Neuronal stem cell (in vitro differentiated cells): ENCODE data around the gene DLG2.

ENCODE experiments used
- DNase-seq: peaks from one replicate; pipeline ENCODE4 v3.0.0-alpha.2; 2013; ENCODE audit warnings: low spot score
- H2AFZ ChIP-seq: one replicate; pipeline ENCODE4 v1.6.1; 2013; ENCODE audit warnings: mild to moderate bottlenecking, low read length, inconsistent platforms
- H2AK5ac ChIP-seq: 2 replicates; pipeline ENCODE4 v1.6.1; 2013; ENCODE audit warnings: low read depth, mild to moderate bottlenecking, inconsistent platforms, low read length, moderate library complexity, mixed read lengths
- H2BK120ac ChIP-seq: 2 replicates; pipeline ENCODE4 v1.6.1; 2013; ENCODE audit warnings: low read depth, mild to moderate bottlenecking, inconsistent platforms, low read length, moderate library complexity, mixed read lengths
- H2BK12ac ChIP-seq: one replicate; pipeline ENCODE4 v1.6.1; 2013; ENCODE audit warnings: low read length, inconsistent platforms
- H2BK15ac ChIP-seq: 2 replicates; pipeline ENCODE4 v1.6.1; 2013; ENCODE audit warnings: mild to moderate bottlenecking, low read length, inconsistent platforms, mixed read lengths
- H2BK5ac ChIP-seq: one replicate; pipeline ENCODE4 v1.6.1; 2013; ENCODE audit warnings: inconsistent platforms, mild to moderate bottlenecking, low read length, moderate library complexity
- H3K14ac ChIP-seq: one replicate; pipeline ENCODE4 v1.6.1; 2013; ENCODE audit warnings: low read length, inconsistent platforms
- H3K18ac ChIP-seq: 2 replicates; pipeline ENCODE4 v1.6.1; 2013; ENCODE audit warnings: low read length, inconsistent platforms
- H3K23ac ChIP-seq: 2 replicates; pipeline ENCODE4 v1.6.1; 2013; ENCODE audit warnings: low read depth, mild to moderate bottlenecking, mixed read lengths, low read length, inconsistent platforms; ENCODE audit not compliant: poor library complexity
- H3K27ac ChIP-seq: replicated peaks from 3 replicates; pipeline ENCODE4 v1.5.1; 2013; ENCODE audit warnings: low read length, inconsistent platforms
- H3K27me3 ChIP-seq, 3 experiments: 2 replicates each; pipeline ENCODE4 v1.6.1; 2013; ENCODE audit warnings: low read length in 3 of 3, mild to moderate bottlenecking in 2 of 3, inconsistent platforms in 1 of 3, low read depth in 1 of 3, mixed read lengths in 1 of 3, moderate library complexity in 1 of 3; ENCODE audit not compliant: control insufficient read depth in 3 of 3, insufficient read depth in 3 of 3
- H3K36me3 ChIP-seq, 2 donors: replicated peaks in 1 of 2; 2 replicates each; pipeline ENCODE4 v1.6.1; 2013; ENCODE audit warnings: low read length in 2 of 2; ENCODE audit not compliant: control insufficient read depth in 2 of 2, insufficient read depth in 2 of 2
- H3K4ac ChIP-seq: 2 replicates; pipeline ENCODE4 v1.6.1; 2013; ENCODE audit warnings: inconsistent platforms, mild to moderate bottlenecking, low read length, moderate library complexity
- H3K4me1 ChIP-seq, 2 donors: 1 replicate in 1 of 2; 2 replicates in 1 of 2; pipeline ENCODE4 v1.6.1; 2013; ENCODE audit warnings: low read length in 2 of 2, low read depth in 1 of 2; ENCODE audit not compliant: control insufficient read depth in 2 of 2, insufficient read depth in 1 of 2
- H3K4me2 ChIP-seq: one replicate; pipeline ENCODE4 v1.6.1; 2013; ENCODE audit warnings: mild to moderate bottlenecking, low read length, inconsistent platforms; ENCODE audit not compliant: insufficient read depth, poor library complexity, severe bottlenecking
- H3K4me3 ChIP-seq, 2 donors: 2 replicates each; pipeline ENCODE4 v1.5.1; 2013; ENCODE audit warnings: low read length in 2 of 2, mild to moderate bottlenecking in 2 of 2, inconsistent platforms in 1 of 2, moderate library complexity in 1 of 2
- H3K79me1 ChIP-seq: one replicate; pipeline ENCODE4 v1.6.1; 2013; ENCODE audit warnings: low read depth, mild to moderate bottlenecking, inconsistent platforms, low read length, moderate library complexity
- H3K9ac ChIP-seq: one replicate; pipeline ENCODE4 v1.6.1; 2013; ENCODE audit warnings: mild to moderate bottlenecking, low read depth, low read length, inconsistent platforms; ENCODE audit not compliant: poor library complexity
- H3K9me3 ChIP-seq, 2 donors: replicated peaks in 1 of 2; 2 replicates each; pipeline versions ENCODE3 to v1.6.1; 2013; ENCODE audit warnings: low read length in 2 of 2, mild to moderate bottlenecking in 2 of 2, inconsistent platforms in 1 of 2, low read depth in 1 of 2, mixed read lengths in 1 of 2, moderate library complexity in 1 of 2; ENCODE audit not compliant: control insufficient read depth in 2 of 2, insufficient read depth in 1 of 2
- H4K8ac ChIP-seq: one replicate; pipeline ENCODE4 v1.6.1; 2013; ENCODE audit warnings: low read depth, mild to moderate bottlenecking, inconsistent platforms, low read length, moderate library complexity
- H4K91ac ChIP-seq: one replicate; pipeline ENCODE4 v1.6.1; 2013; ENCODE audit warnings: low read length, low read depth, mild to moderate bottlenecking, inconsistent platforms; ENCODE audit not compliant: poor library complexity
- WGBS, 2 donors: extraction: QIAGEN DNeasy Blood & Tissue Kit; methylation state at CpG; one replicate each; pipeline ENCODE4 v1.1.7; 2013; ENCODE audit warnings: missing lambda C conversion rate in 2 of 2, mixed read lengths in 1 of 2; ENCODE audit not compliant: insufficient read length in 2 of 2, insufficient replicate concordance in 1 of 2; ENCODE audit errors: extremely low coverage in 2 of 2; 5-methylcytosine and 5-hydroxymethylcytosine counted together

The DLG2 gene

DNA sequence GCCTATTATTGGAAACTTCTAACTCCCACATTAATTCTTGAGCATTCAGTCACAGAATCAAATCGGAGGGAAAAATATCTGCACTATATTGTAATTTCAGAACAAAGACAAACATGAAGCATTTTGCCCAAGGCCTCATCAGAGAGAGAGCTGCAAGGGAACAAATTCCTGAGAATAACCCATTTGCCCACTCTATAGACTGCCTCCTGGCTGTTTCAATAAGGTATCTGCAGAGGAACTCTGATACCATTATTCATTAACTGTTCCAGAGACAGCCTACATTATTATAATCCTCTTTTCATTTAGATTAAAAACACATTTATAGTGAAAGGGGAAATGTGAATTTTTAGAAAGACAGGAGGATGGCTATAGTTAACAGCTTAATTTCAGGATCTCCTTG is 663.9 kb downstream of the DLG2 start:
- WGBS, 2 donors, result no CpG with 5 or more reads among the region's 1 CpG
- no peaks in the 10 kb centered on the region for H3K4me1 ChIP-seq
- H3K9ac ChIP-seq, result no peak overlapping the region
- H2BK15ac ChIP-seq, result no peak overlapping the region
- H3K27me3 ChIP-seq, result no peaks in the 10 kb centered on the region
- H2BK120ac ChIP-seq, result no peak overlapping the region
- no peaks in the 10 kb centered on the region for H3K9me3 ChIP-seq
- H2BK5ac ChIP-seq, result no peak overlapping the region
- H3K4ac ChIP-seq, result no peak overlapping the region
- no peak overlapping the region for H3K4me2 ChIP-seq
- no peak overlapping the region for H3K27ac ChIP-seq
- no peak overlapping the region for H3K18ac ChIP-seq
- H3K23ac ChIP-seq, result no peak overlapping the region
- H4K91ac ChIP-seq, result no peak overlapping the region
- H2AFZ ChIP-seq, result no peak overlapping the region
- H3K36me3 ChIP-seq, result no peaks in the 10 kb centered on the region
- no peak overlapping the region for H2AK5ac ChIP-seq
- DNase-seq, result no peak
- H3K4me3 ChIP-seq, result no peak overlapping the region
- H4K8ac ChIP-seq, result no peak overlapping the region
- H2BK12ac ChIP-seq, result no peak overlapping the region
- no peak overlapping the region for H3K14ac ChIP-seq
- no peaks in the 10 kb centered on the region for H3K79me1 ChIP-seq

DNA sequence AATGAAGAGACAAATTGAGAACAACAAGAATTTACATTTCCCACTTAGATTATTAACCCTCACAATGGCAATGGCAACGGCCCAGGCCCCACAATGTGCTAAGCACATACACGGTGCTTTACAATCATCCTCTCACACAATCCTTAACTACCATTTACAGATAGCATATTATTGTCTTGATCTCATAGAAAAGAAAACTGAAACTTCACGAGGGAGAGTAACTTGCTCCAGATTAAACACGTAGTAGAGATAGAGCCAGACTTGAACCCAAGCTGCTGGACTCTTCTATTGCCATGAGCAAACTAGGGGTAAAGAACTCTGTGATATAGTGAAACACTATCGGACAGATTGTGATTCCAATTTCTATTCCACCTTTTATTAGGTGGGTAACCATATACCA is 665.1 kb downstream of the DLG2 start:
- Histone ChIP-seq H3K9me3 (no peaks in the 10 kb centered on the region), H3K14ac (no peak overlapping the region), H3K36me3 (no peaks in the 10 kb centered on the region), H3K4me1 (no peaks in the 10 kb centered on the region), H3K4ac (no peak overlapping the region), H2BK5ac (no peak overlapping the region), H3K79me1 (no peaks in the 10 kb centered on the region), H4K8ac (no peak overlapping the region), H3K23ac (no peak overlapping the region), H3K4me2 (no peak overlapping the region), H2BK12ac (no peak overlapping the region), H2BK120ac (no peak overlapping the region), H3K18ac (no peak overlapping the region), H3K4me3 (no peak overlapping the region), H3K27me3 (no peaks in the 10 kb centered on the region), H2AK5ac (no peak overlapping the region), H3K27ac (no peak overlapping the region), H2BK15ac (no peak overlapping the region), H2AFZ (no peak overlapping the region), H4K91ac (no peak overlapping the region), H3K9ac (no peak overlapping the region)
- no peak for DNase-seq
- no CpG with 5 or more reads among the region's 5 CpGs for WGBS, 2 donors

DNA sequence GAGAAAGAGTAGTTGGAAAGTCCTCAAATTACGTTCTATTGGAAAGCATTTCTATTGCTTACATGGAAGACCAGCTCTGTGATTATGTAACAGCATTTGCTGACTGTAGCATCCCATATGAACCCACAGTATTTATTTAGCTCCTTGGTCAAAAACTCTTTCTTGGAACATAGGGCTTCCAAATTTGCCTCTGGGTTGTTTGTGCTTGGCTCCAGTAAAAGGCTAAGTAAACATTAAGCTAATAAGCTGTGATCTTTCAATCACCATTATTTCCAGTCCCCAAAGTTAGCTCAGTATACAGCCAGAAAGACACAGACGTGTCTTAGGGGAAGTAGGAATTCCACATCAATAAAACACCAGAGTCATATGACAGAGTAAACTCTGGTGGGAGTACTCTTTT is 668.8 kb downstream of the DLG2 start:
- H3K4me2 ChIP-seq, result no peak overlapping the region
- H3K36me3 ChIP-seq, result no peaks in the 10 kb centered on the region
- H3K4ac ChIP-seq, result no peak overlapping the region
- H3K18ac ChIP-seq, result no peak overlapping the region
- no peak overlapping the region for H2BK12ac ChIP-seq
- H3K23ac ChIP-seq, result no peak overlapping the region
- H3K4me3 ChIP-seq, result no peak overlapping the region
- no peak overlapping the region for H3K14ac ChIP-seq
- no peak overlapping the region for H3K27ac ChIP-seq
- no peak overlapping the region for H3K9ac ChIP-seq
- no peak overlapping the region for H2BK5ac ChIP-seq
- no peak overlapping the region for H2BK120ac ChIP-seq
- no peak overlapping the region for H2BK15ac ChIP-seq
- no peaks in the 10 kb centered on the region for H3K4me1 ChIP-seq
- H2AK5ac ChIP-seq, result no peak overlapping the region
- WGBS, 2 donors, result no CpG with 5 or more reads among the region's 2 CpGs
- no peak for DNase-seq
- no peaks in the 10 kb centered on the region for H3K9me3 ChIP-seq
- H4K8ac ChIP-seq, result no peak overlapping the region
- no peaks in the 10 kb centered on the region for H3K79me1 ChIP-seq
- no peaks in the 10 kb centered on the region for H3K27me3 ChIP-seq
- no peak overlapping the region for H4K91ac ChIP-seq
- no peak overlapping the region for H2AFZ ChIP-seq

DNA sequence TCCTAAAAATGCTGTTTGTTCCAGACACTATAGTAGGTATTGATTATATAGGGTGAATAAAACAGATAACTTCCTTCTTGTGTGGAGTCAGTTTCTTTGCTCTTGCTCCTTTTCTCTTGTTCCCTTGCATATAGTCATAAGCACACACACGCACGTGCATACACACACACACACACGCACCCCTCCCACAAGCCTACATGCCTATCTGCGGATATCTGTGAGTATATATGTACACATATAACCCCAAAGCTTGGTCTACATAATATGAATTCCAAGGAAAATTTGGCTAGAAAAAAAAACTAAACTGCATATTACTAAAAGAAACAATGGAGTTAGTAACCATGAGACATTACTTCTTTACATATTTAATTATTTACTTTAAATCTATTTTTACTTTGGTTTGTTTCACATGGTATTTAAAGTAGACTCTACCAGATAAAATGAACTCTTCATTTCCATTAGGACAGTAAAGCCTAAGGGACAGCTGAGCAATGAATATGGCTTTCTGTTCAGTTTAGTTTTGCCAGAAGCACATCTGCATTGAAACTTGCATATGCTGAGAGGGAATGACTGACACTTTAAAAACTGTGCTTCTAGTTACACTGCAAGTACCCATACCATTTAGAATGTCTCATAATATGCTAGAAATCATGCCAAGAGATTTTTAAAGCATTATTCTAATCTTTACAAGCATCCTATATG is 676.4 kb downstream of the DLG2 start:
- Histone ChIP-seq H2BK15ac (no peak overlapping the region), H4K8ac (no peak overlapping the region), H3K18ac (no peak overlapping the region), H3K4me2 (no peak overlapping the region), H3K23ac (no peak overlapping the region), H2AFZ (no peak overlapping the region), H3K4ac (no peak overlapping the region), H2BK120ac (no peak overlapping the region), H3K14ac (no peak overlapping the region), H3K79me1 (no peaks in the 10 kb centered on the region), H3K9me3 (no peaks in the 10 kb centered on the region), H3K9ac (no peak overlapping the region), H4K91ac (no peak overlapping the region), H2AK5ac (no peak overlapping the region), H3K27ac (no peak overlapping the region), H2BK12ac (no peak overlapping the region), H3K27me3 (no peaks in the 10 kb centered on the region), H3K4me1 (peaks cover 0 to 2% of the 10 kb centered on the region in 2 donors), H3K36me3 (no peaks in the 10 kb centered on the region), H3K4me3 (no peak overlapping the region), H2BK5ac (no peak overlapping the region)
- WGBS, 2 donors, result no CpG with 5 or more reads among the region's 4 CpGs
- DNase-seq, result no peak
